Stimulated activated CD4-positive, alpha-beta T cell treated with anti-CD3 and anti-CD28 coated beads, Interleukin-15, amount 100 ng/mL, for 48 hours (primary cell): Measurements from ENCODE around the gene SLC43A2.
"Not testable (repeated sequence)": the region's sequence is repeated elsewhere in the genome, so short reads cannot be mapped to it uniquely, and the experiment has no call there.

ENCODE experiments used
- DNase-seq, 2 donors: peaks; one replicate each; pipeline ENCODE4 v3.0.0-alpha.2; 2020; ENCODE audit warnings: low read depth in 2 of 2

Gene SLC43A2

DNA sequence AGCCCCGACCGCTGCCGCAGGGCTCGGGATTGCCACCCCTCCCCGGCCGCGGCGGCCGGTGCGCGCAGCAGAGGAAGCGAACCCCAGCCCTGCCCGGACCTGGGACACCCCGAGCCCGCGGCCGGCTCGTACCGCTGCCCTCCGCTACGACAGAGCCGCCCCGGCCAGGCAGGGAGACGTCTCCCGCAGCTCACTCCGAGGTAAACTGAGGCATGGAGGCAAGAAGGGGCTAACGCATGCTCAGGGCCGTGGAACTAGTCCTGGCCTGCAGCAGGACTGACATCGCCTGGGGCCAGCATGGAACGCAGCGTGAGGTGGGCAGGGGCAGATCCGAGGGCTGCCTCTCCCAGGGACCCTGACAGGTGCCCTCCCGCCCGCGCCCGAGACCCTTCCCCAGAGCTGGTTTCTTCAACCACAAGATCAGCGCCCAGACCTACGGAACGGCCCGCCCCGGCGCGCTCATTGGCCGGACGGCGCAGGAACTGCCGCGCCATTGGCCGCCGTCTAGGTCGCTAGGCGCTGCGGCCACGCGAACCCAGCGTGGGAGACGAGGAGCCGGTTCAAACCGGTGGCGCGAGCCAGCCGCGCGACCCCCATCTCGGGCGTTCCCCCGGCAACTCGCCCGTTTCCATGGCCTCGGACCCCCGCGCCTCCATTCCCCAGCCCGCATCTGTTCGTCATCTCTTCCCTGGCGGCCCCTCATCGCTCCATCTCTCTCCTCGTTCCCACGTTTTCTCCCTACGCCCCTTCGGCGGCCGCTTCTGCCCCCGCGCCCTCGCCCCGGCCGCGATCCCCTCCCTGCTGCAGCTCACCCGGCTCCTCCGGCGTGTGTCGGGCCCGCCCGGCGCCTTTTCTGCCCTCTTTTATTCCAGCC lies at the start of gene SLC43A2:
Gene SLC43A2, minus strand, starts transcription at position 853 of the 874 bp plus-strand sequence. CDS start 960 bp downstream, outside the sequence.
- peak in 1 of 2 donors; percentile 65 for DNase-seq

- DNase-seq: no peak
These were observed 47.8 kb upstream of the SLC43A2 start for GRCh38 chr17:1676401-1676800.

DNA sequence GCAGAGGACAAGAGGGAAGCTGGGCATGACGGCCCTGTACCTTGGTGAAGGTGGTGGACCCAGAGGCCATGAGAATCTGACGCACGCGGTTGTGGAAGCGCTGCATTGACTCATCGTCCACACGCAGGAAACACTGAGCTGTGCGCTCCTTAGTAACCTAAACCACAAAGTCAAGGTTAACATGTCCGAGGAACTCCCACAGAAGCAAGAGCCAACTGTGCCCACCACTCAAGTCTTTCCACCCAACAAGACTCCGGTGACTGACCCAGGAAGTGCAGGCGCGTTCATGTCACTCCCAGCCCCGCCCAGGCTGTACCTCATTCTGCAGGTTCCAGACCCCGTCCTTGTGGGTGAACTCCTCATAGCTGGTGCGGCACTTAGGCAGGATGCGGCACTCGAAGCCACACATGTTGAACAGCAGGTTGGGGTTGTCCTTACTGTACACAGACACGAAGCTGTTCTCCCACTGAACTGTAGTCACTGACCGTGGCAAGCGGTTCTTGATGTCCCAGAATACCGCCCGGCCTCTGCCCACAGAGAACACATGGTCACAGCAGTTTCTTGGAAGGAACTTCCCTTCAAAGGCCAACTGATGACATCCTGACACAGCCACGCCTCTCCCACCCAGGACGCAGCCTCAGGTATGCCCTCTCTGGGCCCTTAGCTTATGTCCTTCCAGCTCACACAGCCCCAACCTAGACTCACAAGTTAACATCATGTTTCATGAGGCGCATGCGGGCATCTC lies 44.6 kb upstream of the SLC43A2 start:
- DNase-seq: no peak

DNA sequence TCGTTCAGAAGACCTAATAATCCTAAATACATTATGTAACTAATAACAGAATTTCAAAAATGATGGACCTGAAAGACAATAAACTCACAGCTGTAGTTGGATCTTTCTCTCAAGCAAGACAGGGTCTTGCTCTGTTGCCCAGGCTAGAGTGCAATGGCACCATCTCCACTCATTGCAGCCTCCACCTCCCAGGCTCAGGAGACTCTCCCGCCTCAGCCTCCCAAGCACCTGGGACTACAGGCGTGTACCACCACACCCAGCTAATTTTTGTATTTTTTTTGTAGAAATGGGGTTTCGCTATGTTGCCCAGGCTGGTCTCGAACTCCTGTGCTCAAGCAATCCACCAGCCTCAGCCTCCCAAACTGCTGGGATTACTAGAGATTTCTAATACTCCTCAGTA lies 35.3 kb upstream of the SLC43A2 start:
- DNase-seq: not testable (repeated sequence)

- DNase-seq: no peak
These were observed 32.4 kb upstream of the SLC43A2 start for GRCh38 chr17:1661045-1661444.

DNA sequence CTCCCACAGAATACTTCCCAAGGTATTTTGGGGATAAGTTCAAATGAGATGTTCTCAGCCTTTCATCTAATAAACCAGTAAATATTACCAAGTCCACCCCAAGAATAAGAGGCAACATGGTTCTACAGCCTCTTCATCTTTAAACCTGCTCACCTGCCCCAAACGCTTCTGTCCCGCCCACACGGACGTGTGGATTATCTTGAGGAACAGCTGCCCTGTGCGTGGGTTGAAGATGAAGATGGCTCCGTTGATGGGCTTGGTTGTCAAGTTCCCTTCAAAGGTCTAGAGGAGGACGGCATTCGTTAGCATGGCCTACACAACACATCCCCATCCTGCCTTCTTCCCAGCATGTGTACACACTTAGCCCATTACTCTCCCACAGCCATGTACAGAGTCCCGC lies 29.5 kb upstream of the SLC43A2 start:
- DNase-seq: no peak

- no peak for DNase-seq
These were observed 25.1 kb upstream of the SLC43A2 start for GRCh38 chr17:1653735-1654134.

DNA sequence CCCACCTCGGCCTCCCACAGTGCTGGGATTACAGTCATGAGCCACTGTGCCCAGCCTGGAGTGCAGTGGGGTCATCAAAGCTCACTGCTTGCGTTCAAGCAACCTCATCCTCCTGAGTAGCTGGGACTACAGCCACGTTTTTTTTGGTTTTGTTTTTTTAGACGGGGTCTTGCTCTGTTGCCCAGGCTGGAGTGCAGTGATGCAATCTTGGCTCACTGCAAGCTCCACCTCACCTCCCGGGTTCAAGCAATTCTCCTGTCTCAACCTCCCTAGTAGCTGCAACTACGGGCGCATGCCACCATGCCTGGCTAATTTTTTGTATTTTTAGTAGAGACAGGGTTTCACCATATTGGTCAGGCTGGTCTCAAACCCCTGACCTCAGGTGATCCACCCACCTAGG lies 24.2 kb upstream of the SLC43A2 start:
- DNase-seq: not testable (repeated sequence)

DNA sequence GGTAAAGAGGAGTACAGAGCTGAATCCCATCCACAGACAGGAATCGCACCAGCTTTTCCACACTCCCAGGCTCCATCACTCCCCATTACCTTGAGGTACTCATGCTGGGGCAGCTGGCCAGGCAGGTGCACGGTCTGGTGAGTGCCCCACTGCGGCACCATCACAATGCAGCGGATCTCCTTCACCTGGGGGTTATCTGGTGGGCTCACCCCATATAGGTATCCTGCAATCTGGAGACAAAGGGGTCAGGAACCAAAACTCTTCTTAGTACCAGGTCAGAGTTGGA lies 22.9 kb upstream of the SLC43A2 start:
- DNase-seq: no peak

DNA sequence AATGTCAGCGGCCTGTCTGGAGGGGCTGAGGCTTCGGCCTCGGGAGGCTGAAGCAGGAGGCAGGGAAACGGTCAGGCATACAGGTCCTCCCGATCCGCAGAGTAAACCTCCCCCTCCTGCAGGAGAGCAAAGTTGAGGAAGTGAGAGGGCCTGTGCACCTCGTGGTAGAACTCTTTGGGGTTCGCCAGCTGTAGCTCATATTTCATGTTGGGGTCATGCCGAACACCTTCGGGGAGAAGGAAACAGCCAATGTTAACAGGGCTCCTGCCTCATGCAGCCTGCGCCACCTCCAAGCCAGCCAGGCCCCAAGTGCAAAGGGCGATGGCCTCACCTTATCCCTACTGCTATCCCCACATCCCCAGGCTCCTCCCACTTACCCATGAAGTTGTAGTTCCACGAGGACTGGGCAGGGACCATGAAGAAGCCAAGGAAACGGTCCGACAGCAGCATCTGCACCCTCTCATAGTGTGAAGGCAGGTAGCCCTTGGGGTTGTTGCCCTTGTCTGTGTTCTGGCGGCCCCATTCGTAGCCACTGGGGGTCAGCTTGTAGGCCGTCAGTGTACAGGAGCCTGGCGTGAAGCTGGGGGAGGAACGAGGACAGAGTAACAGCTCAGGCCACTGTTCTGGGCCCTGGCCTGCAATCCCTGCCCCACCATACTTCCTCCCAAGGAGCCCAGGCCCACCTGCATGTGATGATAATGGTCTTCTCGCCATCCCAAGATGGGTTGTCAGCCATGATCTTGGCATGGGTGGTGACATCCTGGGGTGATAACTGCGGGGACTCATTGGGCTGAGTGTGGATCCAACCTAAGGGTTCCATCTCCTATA lies 22.3 kb upstream of the SLC43A2 start:
- no peak for DNase-seq

DNA sequence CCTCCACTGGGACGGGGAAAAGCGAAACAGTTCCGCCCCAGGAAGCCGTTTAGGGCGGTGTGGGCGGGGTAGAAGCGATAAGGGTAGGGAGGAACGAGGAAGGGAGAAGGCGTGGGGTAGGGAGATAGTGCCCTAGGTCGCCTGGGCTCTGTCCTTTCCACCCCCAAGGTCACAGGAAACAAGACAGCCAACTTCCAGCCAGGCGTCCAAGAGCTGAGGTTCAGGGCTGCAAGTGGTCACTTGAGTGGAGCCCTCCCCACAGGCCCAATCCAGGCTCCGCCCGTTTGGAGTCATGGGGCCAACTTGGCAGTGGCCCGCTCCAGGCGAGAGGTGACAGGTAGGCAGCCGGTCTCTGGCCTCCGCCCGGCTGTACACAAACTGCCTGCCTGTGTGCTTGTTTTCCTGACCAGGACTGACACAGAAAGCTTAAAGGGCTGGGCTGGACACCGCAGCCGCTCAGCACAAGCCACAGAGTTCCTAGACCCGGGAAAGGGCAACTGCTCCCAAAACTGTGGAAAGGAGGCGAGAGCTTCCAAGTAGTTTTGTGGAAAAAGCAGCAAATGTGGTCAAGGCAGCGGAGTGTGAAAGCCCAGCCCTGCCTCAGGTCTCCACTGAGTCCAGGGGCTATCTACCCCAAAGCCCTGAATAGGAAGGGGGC lies 21.3 kb upstream of the SLC43A2 start, which contains the start of gene RILP:
Gene RILP, minus strand, starts transcription at position 23 of the 658 bp plus-strand sequence. CDS start 62 bp downstream, outside the sequence.
- DNase-seq: no peak

DNA sequence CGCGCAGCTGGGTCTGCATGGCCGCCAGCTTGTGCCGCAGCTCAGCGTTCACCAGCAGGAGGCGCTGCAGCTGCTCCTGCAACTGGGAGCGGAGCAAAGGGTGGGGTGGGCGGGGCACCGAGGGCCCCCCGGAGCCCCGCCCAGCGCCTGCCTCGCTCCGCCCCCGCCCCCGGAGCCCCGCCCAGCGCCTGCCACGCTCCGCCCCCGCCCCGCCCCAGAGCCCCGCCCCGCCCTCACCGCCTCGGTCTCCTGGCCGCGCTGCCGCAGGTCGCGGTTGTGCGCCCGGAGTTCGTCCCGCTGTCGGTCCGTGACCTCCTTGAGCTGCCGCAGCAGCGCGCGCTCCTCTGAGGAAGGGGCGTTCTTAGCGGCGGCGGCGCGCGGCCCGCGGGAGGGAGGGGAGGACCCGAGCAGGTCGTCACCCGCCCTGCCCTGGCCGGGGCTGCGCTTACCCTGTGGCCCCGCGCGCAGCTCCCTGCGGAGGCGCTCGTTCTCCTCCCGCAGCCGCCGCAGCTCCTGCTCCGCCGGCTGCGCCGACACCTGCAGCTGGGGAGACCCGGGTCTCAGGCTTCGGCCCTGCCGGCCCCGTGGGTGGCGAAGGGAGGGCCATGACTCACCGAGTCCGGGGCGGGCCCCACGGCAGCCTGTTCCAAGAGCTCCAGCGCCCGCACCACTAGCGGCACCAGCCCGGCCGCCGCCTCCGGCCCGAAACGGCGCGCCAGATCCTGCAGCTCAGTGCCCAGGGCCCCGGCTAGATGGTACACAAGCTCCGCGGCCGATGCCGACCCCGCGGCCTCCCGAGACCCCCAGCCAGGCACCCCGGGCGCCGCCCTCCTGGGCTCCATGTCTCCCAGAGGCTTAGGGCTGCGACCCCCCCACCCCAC lies 20.6 kb upstream of the SLC43A2 start:
- peak; percentile 86 to 93 for DNase-seq

GRCh38 chr17:1648173-1648962 lies 19.7 kb upstream of the SLC43A2 start:
- no peak for DNase-seq

GRCh38 chr17:1647802-1648171 lies 19.2 kb upstream of the SLC43A2 start:
- DNase-seq: no peak

DNA sequence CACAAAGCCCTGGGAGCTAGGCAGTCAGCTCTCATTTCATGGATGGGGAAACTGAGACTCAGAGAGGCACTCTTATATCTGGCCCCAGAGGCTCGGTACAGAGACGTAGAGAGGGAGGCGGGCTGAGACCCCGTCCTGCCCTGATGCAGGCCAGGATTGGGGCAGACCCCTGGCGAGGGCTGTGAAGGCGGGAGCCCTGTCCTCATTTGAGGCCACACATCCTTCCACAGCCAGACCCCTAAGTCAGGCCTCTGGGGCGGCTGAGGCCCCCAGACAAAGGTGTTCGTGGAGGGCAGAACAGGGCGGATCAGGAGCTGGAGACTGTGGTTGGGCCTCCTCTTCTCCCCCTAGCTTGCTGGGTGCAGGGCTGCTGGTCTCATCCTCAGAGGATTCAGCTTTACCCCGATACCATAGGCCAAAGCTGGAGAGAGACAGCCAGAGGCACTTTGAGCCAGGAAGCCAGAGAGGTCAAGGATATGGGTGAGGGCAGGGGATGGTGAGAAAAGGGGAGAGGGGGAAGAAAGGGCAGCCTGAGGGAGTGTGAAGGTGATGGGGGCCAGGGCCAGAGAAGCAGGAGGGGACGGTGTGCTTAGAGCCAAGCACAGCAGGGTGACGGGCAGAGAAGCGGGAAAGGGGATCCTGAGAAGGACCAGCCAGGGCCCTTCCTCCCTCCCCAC lies 17.7 kb upstream of the SLC43A2 start:
- DNase-seq: no peak

DNA sequence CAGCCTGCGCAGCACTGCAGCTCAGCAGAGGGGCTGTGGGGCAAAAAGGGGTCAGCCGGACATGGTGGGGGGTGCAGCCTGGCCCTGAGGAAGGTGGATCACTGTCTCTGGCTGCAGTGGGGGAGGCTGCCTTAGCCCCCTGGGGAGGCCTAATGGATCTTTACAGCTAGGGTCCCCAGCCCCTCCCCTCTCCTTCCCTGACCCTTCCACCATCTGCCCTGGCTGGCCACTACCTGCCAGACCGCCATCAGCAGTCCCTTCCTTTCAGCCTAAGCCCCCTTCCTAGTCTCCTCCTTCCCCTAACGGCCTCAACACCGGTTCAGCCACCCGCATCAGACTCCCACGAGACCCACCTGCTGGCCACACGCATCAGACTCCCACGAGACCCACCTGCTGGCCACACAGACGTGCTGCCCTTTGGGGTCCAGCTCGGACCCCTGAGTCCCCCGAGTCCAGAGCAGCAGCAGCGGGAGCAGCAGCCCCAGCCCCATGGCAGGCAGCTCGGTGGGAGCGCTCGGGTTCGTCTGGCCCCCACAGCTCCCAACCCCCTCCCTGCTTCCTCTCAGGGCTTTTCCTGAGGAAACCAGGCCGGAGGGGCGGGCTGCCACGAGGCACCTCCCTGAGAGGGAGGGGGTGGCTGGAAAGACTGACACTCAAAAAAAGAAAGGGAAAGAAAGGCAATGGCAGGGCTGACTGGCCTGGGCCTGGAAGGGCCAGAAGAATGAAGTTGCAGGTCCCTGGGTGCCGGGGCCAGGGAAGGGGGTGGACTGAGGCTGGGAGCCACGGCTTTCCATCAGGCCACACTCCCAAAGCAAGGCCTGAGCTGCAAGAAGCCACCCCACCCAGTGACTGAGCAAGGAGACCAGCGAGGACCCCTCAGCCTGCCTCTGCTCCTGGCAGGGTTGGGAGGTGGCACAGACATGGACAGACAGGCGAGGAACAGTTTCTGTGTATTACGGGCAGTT lies 16.9 kb upstream of the SLC43A2 start, which contains the start of gene SCARF1:
Gene SCARF1, minus strand, starts transcription at position 526 of the 965 bp plus-strand sequence. Its CDS starts 35 bp downstream, at position 491.
- DNase-seq: no peak

DNA sequence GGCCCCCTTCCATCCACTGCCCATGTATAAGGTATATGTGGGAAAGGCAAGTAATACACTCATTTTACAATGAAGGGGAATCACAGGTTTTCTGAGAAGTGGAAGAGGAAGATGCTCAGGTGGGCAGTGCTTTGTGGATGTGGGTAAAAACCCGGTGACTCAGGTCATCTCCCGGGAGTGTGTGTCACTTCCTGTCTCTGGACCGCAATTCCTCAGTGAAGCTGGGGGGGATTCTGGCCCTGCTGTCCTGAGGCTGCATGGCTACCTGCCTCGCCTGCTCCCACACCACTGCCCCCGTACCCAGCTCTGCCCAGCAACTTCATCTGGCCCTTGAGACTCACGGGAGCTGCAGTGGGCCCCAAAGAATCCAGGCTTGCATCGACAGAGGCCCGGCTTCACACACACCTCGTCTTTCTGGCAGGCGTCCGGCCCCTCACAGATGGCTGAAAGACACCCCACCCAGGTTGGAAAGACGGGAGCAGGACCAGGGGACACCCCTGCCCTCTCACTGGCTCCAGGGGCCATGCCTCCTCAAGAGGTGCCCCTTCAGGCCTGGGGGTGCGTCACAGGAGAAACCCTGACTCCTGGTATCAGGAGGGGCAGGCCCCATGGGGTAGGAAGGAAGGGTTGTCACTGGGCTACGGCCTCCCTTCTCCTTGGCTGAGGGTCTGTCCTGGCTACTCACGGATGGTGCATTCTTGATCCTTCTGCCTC lies 16.0 kb upstream of the SLC43A2 start:
- peak in 1 of 2 donors; percentile 45 for DNase-seq
